Measurements from ENCODE around the gene MYCBPAP.

MYCBPAP gene

GRCh38 chr17:50537721-50538548, 29.7 kb downstream of the MYCBPAP start:
- no CpG with 5 or more reads among the region's 20 CpGs for WGBS (ENCODE audit: insufficient coverage, insufficient read length)

DNA sequence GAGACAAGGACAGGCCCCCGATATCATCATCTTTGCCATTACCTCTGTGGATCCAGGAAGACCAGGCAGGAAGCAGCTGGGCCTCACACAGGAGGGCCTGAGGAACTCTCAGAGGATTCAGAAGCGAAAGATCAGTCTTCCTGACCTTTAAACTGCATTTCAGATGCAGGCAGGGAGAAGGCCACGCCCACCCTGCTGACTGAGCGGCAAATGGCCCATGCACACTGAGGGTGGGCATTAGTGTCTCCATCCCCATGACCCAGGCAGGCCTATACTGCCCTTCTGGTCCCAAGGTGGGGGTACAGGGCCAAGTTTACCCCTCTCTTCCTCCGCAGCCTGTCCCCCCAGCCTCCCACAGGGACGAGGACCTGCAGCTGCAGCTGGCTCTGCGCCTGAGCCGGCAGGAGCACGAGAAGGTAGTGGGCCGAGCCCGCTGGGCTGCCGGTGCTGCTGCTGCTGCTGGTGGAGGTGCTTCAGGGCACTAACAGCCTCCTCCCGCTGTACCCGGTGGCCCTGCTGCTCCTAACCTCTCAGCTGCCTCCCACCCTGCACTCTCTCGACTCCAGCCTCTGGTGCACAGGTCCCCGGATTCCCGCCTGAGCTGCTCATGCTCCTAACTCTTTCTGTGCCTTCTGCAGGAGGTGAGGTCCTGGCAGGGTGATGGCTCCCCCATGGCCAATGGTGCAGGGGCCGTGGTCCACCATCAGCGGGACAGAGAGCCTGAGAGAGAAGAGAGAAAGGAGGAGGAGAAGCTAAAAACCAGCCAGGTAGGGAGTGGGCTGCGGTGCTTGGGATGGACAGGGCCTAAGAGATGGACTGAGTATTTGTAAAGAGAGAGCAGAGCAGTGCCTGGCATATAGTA, 30.5 kb downstream of the MYCBPAP start:
- Histone ChIP-seq H3K27me3 (ENCODE audit: control insufficient read depth, insufficient read depth, low read length) (no peaks in the 10 kb centered on the region), H3K36me3 (ENCODE audit: control insufficient read depth, insufficient read depth, low read length) (peaks cover 4% of the 10 kb centered on the region; the same call in 1 of the 2 replicates), H3K9me3 (ENCODE audit: control insufficient read depth, insufficient read depth, low read length) (no peaks in the 10 kb centered on the region), H3K4me1 (ENCODE audit: control insufficient read depth, insufficient read depth, low read length) (peaks cover 5% of the 10 kb centered on the region; the same call in 1 of the 2 replicates), H3K27ac (ENCODE audit: low read length) (no peak overlapping the region), H3K4me3 (ENCODE audit: low read length) (no peak overlapping the region)
- WGBS (ENCODE audit: insufficient coverage, insufficient read length), result no CpG with 5 or more reads among the region's 20 CpGs
- no peak for DNase-seq (ENCODE audit: low read depth, low spot score)

More at GRCh38 chr17:50537721-50538548, 29.7 kb downstream of the MYCBPAP start:
- Histone ChIP-seq H3K27me3 (ENCODE audit: control insufficient read depth, insufficient read depth, low read length) (no peaks in the 10 kb centered on the region), H3K9me3 (ENCODE audit: control insufficient read depth, insufficient read depth, low read length) (no peaks in the 10 kb centered on the region), H3K4me1 (ENCODE audit: control insufficient read depth, insufficient read depth, low read length) (peaks cover 5% of the 10 kb centered on the region), H3K36me3 (ENCODE audit: control insufficient read depth, insufficient read depth, low read length) (peaks cover 4% of the 10 kb centered on the region; the same call in 1 of the 2 replicates), H3K4me3 (ENCODE audit: low read length) (no peak overlapping the region), H3K27ac (ENCODE audit: low read length) (no peak overlapping the region)
- DNase-seq (ENCODE audit: low read depth, low spot score), result no peak

DNA sequence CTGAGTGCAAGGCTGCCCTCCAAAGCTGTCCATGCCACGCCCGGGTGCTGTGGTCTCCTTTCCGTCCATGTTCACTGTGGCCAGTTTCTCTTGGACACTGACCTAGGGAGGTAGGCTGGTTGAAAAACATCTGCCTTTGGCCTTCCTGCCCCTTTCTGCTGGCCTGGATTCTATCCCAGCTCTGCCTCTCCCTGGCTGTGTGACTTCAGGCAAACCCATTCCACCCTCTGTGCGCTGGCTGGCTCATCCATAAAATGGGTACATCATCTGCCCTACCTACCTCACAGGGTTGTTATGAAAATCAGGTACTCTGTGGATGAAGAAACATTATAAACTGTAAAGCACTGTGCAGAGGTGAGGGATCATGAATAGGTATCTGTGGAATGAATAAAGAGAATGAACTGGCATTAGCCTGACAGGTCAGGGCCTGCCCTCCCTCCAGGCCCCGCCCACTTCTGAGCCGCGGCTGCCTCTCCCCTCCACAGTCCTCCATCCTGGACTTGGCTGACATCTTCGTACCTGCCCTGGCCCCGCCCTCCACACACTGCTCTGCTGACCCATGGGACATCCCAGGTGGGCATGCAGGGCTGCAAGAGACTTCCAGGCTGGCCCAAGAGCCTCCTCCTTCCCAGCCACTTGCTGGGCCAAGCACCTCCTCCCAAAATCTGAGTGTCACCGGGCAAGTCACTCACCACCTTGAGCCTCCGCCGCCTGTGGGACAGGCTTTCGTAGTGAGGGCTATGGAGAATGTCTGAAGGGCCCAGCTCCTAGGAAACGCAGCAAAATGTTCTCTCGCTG, 31.7 kb downstream of the MYCBPAP start:
- Histone ChIP-seq H3K4me1 (ENCODE audit: control insufficient read depth, insufficient read depth, low read length) (peaks cover 3% of the 10 kb centered on the region; the same call in 1 of the 2 replicates), H3K27ac (ENCODE audit: low read length) (no peak overlapping the region), H3K36me3 (ENCODE audit: control insufficient read depth, insufficient read depth, low read length) (peaks cover 4% of the 10 kb centered on the region; the same call in 1 of the 2 replicates), H3K4me3 (ENCODE audit: low read length) (no peak overlapping the region), H3K27me3 (ENCODE audit: control insufficient read depth, insufficient read depth, low read length) (no peaks in the 10 kb centered on the region), H3K9me3 (ENCODE audit: control insufficient read depth, insufficient read depth, low read length) (no peaks in the 10 kb centered on the region)
- no CpG with 5 or more reads among the region's 15 CpGs for WGBS (ENCODE audit: insufficient coverage, insufficient read length)
- DNase-seq (ENCODE audit: low read depth, low spot score), result no peak

GRCh38 chr17:50540560-50541401, 32.5 kb downstream of the MYCBPAP start:
- Histone ChIP-seq H3K9me3 (ENCODE audit: control insufficient read depth, insufficient read depth, low read length) (no peaks in the 10 kb centered on the region), H3K4me1 (ENCODE audit: control insufficient read depth, insufficient read depth, low read length) (peaks cover 3% of the 10 kb centered on the region; the same call in 1 of the 2 replicates), H3K36me3 (ENCODE audit: control insufficient read depth, insufficient read depth, low read length) (peaks cover 4% of the 10 kb centered on the region; the same call in 1 of the 2 replicates), H3K27ac (ENCODE audit: low read length) (no peak overlapping the region), H3K4me3 (ENCODE audit: low read length) (no peak overlapping the region), H3K27me3 (ENCODE audit: control insufficient read depth, insufficient read depth, low read length) (no peaks in the 10 kb centered on the region)
- no peak for DNase-seq (ENCODE audit: low read depth, low spot score)
- no CpG with 5 or more reads among the region's 11 CpGs for WGBS (ENCODE audit: insufficient coverage, insufficient read length)

GRCh38 chr17:50541402-50541715, 33.1 kb downstream of the MYCBPAP start:
- no peak overlapping the region for H3K27ac ChIP-seq (ENCODE audit: low read length)
- peaks cover 3% of the 10 kb centered on the region; the same call in 1 of the 2 replicates for H3K4me1 ChIP-seq (ENCODE audit: control insufficient read depth, insufficient read depth, low read length)
- peaks cover 4% of the 10 kb centered on the region; the same call in 1 of the 2 replicates for H3K36me3 ChIP-seq (ENCODE audit: control insufficient read depth, insufficient read depth, low read length)
- no peak for DNase-seq (ENCODE audit: low read depth, low spot score)
- H3K9me3 ChIP-seq (ENCODE audit: control insufficient read depth, insufficient read depth, low read length), result no peaks in the 10 kb centered on the region
- no CpG with 5 or more reads among the region's 9 CpGs for WGBS (ENCODE audit: insufficient coverage, insufficient read length)
- H3K4me3 ChIP-seq (ENCODE audit: low read length), result peak overlapping the region; percentile 71; the same call in 1 of the 2 replicates
- no peaks in the 10 kb centered on the region for H3K27me3 ChIP-seq (ENCODE audit: control insufficient read depth, insufficient read depth, low read length)

DNA sequence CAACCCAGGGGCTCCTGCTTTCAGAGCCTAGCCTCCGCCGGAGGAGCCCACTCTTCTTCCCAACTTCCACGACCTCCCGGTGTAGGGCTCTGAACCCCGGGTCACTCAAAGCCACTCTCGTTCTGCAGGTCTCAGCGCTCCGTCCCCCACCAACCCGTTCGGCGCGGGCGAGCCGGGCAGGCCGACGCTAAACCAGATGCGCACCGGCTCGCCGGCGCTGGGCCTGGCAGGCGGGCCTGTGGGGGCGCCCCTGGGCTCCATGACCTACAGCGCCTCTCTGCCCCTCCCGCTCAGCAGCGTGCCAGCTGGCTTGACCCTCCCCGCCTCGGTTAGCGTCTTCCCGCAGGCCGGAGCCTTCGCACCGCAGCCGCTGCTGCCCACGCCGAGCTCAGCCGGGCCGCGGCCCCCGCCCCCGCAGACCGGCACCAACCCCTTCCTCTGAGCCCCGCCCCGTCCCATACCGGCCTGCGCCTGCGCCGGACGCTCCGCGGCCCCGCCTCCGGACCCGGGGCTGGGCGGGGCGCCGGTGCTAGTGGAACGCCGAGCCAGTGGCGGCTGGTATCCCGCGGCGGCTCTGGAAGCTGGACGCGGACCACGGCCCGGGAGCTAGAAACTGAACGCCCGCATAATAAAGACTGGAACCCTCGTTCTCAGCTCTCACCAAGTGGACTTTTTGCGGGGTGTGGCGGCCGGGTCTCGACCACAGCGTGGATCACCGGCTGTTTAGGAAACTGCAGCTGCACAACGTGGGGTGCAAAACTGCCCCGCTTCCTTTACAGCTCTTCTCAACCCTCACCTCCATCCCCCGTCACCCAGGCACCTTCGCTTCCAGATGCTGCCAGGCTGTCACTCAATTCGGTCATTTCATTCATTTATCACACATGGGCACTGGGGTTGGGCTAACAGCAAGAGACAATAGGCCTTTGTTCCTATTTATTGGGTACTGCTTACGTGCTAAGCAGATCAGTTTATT, 33.8 kb downstream of the MYCBPAP start:
- peaks cover 3% of the 10 kb centered on the region; the same call in 1 of the 2 replicates for H3K4me1 ChIP-seq (ENCODE audit: control insufficient read depth, insufficient read depth, low read length)
- no peaks in the 10 kb centered on the region for H3K27me3 ChIP-seq (ENCODE audit: control insufficient read depth, insufficient read depth, low read length)
- H3K4me3 ChIP-seq (ENCODE audit: low read length), result peak overlapping the region; percentile 71; the same call in 1 of the 2 replicates
- no CpG with 5 or more reads among the region's 82 CpGs for WGBS (ENCODE audit: insufficient coverage, insufficient read length)
- DNase-seq (ENCODE audit: low read depth, low spot score), result no peak
- no peak overlapping the region for H3K27ac ChIP-seq (ENCODE audit: low read length)
- no peaks in the 10 kb centered on the region for H3K36me3 ChIP-seq (ENCODE audit: control insufficient read depth, insufficient read depth, low read length)
- no peaks in the 10 kb centered on the region for H3K9me3 ChIP-seq (ENCODE audit: control insufficient read depth, insufficient read depth, low read length)

DNA sequence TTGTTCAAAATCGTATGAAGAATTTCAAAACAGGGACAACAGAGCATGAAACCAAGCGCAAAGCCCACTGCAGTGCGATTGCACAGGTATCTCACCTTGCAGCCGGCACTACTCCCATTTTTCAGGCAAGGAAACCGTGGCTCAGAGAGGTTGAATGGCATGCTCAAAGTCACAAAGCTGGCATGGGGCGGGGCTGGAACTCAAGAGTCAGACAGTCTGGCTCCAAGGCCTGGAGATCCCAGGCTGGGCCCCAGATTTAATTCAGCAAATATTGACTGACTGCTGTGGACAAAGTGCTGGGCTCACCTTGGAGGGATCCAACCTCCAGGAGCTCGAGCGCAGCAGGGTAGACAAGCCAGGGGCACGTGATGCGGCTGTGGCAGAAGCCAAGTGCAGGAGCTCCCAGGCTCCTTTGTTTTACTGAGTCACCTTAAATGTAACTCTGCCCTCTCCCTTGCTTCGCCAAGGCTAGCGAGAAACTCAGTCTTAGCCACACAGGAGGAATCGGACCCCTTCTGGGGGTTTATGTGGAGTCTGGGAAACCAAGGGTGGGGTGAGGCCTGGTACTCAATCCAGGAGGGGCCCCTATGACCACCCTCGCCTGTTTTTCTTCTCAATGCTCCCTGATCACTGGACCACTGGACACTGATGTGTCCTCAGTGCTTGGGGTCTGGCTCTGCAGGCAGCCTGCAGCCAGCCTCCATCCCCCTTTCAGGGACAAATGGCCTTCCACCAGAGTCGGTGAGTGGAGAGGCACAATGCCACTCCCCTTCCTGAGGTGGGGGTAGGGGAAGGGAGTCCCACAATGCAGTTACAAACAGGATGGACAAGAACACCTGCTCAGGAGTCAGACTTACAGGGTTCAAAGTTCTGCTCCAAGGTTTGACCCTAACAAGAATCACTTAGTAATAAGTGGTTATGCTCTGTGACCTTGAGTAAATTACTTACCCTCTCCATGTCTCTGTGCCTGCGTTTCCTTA, 34.8 kb downstream of the MYCBPAP start:
- H3K27me3 ChIP-seq (ENCODE audit: control insufficient read depth, insufficient read depth, low read length), result no peaks in the 10 kb centered on the region
- H3K9me3 ChIP-seq (ENCODE audit: control insufficient read depth, insufficient read depth, low read length), result no peaks in the 10 kb centered on the region
- no peak overlapping the region for H3K4me3 ChIP-seq (ENCODE audit: low read length)
- H3K36me3 ChIP-seq (ENCODE audit: control insufficient read depth, insufficient read depth, low read length), result no peaks in the 10 kb centered on the region
- no CpG with 5 or more reads among the region's 16 CpGs for WGBS (ENCODE audit: insufficient coverage, insufficient read length)
- peaks cover 5% of the 10 kb centered on the region; the same call in 1 of the 2 replicates for H3K4me1 ChIP-seq (ENCODE audit: control insufficient read depth, insufficient read depth, low read length)
- H3K27ac ChIP-seq (ENCODE audit: low read length), result no peak overlapping the region
- no peak for DNase-seq (ENCODE audit: low read depth, low spot score)

- no peaks in the 10 kb centered on the region for H3K36me3 ChIP-seq (ENCODE audit: control insufficient read depth, insufficient read depth, low read length)
- no peak overlapping the region for H3K27ac ChIP-seq (ENCODE audit: low read length)
- H3K9me3 ChIP-seq (ENCODE audit: control insufficient read depth, insufficient read depth, low read length), result no peaks in the 10 kb centered on the region
- no peak overlapping the region for H3K4me3 ChIP-seq (ENCODE audit: low read length)
- DNase-seq (ENCODE audit: low read depth, low spot score), result no peak
- WGBS (ENCODE audit: insufficient coverage, insufficient read length), result no CpG with 5 or more reads among the region's 7 CpGs
- peaks cover 5% of the 10 kb centered on the region; the same call in 1 of the 2 replicates for H3K4me1 ChIP-seq (ENCODE audit: control insufficient read depth, insufficient read depth, low read length)
- H3K27me3 ChIP-seq (ENCODE audit: control insufficient read depth, insufficient read depth, low read length), result no peaks in the 10 kb centered on the region
These were observed 36.3 kb downstream of the MYCBPAP start for GRCh38 chr17:50544516-50544915.
